ENCODE measurements around the gene IGFBP3.

Gene IGFBP3

DNA sequence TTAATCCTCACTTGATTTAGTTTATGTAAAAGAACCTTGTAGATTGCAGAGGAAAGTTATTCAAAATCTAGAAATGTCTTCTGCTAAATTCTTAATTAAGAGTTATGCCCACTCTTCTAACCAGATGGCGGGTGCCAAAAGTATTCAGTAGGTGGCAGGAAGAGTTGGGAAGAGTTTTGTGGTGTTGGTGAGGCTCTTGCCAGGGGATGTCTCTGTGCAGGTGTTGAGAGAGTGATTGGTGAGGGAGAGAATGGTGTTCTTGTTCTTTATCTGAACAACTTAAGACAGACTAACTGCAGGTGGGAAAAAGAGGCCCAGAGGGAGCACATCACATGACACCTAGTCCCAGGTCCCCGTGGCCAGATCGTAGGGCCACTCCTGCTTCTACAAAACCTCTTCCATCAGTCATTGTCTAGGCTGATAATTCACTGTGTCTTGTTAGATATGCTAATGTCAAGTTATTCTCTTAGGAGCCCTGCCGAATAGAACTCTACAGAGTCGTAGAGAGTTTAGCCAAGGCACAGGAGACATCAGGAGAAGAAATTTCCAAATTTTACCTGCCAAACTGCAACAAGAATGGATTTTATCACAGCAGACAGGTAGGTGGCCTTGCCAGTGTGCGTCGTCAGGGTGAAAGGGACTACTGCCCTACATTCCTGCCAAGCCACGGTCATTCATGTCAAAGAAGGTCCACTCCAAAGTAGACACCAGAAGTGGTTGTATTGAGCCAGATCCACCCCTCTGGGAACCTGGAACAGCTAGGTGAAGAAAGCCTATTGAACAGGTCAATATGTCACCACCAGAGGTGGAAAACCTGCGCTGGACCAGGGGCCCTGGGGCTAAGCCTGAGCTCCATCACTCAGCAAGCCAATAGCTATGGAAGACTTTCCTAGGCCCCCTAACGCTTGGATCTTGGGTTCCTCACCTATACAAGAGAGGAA, 29.3 kb downstream of the IGFBP3 start:
- DNase-seq (ENCODE audit: low spot score): no peak

DNA sequence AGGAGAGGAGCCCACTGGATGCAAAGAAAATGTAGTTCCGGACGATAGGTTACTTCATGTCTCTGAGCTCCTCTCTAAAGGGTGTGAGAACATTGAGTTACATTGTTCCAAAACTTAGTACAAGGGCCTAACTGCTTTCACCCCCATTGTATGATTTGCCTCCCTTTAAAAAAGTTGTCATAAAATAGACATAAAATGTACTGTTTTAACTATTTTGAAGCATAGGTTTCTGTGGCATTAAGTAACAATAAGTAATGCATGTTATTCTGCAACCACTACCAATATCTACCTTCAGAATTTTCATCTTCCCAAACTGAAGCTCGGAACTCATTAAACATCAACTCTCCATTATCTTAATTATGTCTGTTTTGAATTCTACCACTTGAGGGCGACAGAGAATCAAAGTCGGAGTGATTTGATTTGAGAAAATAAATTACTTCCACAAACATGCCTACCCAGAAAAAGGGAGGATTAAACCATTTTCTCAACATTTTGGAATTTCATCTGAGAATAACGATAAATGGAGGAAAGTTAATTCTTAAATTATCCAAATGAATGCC, 30.1 kb downstream of the IGFBP3 start:
- no peak for DNase-seq (ENCODE audit: low spot score)

DNA sequence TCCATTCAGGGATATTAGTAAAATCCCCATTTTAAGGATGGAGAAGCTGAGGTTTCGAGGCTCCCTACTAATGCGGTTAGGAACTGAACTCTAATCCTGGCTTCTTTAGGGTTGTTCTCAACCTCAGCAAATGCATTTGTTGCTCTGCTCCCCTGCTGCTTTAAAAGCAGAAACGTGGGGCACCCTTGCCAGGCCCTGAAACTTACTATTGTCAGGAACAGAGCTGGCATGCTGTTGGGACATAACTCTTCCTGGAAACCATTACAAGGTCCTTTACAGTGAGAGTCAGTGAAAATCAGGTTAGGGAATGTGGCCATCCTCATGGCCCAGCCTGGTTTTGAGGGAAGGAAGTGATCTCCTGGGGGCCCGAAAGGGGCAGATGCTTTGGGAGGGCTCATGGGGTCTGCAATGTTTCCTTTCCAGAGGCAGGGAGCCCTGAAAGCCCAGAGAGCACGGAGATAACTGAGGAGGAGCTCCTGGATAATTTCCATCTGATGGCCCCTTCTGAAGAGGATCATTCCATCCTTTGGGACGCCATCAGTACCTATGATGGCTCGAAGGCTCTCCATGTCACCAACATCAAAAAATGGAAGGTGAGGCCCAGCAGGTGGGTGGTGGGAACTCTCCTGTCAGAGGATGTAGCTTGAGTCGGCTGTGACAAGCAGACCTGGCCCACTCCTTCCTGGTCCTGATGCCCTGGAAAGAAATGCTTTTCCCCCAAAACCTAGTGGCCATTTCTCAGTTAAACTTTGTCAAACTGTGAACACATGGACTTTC, 30.8 kb downstream of the IGFBP3 start:
- DNase-seq (ENCODE audit: low spot score): no peak

DNA sequence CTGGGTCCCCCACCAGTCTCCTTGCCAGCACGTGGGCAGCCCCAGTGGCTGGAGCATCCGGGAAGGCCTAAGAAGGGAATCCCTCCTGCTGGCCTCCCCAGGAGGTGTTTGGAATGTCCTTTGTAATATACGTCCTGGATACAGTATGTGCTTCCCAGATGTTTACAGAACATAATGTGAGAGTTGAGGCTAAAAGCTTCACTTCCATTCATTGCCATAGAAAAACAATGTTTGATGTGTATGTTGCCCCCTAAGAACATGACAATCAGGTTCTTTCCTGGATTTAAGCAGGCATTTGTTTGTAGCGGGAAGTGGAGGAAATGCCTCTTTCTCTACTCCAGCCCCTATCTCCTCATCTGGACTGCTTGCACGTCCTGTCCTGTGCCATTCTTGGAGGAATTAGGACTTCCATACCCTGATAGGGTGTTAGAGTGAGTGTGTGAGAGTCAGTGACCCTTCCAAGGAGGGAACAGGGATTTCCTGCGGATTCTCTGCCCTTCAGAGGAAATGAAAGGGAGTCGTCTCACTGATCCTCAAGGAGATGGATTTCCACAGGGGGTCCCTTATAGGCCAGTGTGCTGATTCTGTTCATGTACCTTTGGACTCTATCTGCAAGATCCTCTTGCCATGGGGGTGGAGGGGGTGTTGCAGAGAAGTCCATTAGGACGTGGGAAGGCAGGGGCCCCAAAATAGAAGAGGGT, 31.6 kb downstream of the IGFBP3 start:
- no peak for DNase-seq (ENCODE audit: low spot score)

DNA sequence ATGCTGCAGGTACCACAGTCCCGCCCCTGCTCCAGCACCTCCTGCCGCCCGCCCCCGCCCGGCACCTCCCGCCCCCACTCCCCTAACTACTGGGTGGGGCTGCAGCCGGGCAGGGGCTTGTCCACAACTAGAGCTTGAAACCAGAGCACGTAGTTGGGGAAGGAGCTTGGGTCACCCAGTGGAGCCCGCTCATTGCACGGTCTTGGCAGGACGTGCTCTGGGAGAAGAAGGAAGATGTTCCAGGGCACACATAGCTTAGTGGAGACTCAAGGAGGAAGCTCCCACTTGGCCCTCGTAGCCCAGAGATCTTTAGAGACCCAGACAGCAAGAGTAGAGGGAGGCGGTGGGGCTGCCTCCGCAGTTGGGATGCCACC, 32.1 kb downstream of the IGFBP3 start:
- no peak for DNase-seq (ENCODE audit: low spot score)

DNA sequence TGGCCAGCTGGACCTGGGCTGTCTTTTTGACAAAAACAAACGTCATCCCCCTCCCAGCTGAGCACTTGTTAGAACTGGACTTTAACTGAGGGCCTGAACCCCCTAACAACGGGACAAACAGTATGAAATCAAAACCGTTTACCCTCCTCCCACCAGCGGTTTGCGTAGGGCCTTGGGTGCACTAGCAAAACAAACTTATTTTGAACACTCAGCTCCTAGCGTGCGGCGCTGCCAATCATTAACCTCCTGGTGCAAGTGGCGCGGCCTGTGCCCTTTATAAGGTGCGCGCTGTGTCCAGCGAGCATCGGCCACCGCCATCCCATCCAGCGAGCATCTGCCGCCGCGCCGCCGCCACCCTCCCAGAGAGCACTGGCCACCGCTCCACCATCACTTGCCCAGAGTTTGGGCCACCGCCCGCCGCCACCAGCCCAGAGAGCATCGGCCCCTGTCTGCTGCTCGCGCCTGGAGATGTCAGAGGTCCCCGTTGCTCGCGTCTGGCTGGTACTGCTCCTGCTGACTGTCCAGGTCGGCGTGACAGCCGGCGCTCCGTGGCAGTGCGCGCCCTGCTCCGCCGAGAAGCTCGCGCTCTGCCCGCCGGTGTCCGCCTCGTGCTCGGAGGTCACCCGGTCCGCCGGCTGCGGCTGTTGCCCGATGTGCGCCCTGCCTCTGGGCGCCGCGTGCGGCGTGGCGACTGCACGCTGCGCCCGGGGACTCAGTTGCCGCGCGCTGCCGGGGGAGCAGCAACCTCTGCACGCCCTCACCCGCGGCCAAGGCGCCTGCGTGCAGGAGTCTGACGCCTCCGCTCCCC, 32.7 kb downstream of the IGFBP3 start, which contains the start of gene IGFBP1:
Gene IGFBP1 (plus strand): TSS at position 304 of the 808 bp plus-strand sequence. CDS start 165 bp downstream, at position 469.
- no peak for DNase-seq (ENCODE audit: low spot score)

DNA sequence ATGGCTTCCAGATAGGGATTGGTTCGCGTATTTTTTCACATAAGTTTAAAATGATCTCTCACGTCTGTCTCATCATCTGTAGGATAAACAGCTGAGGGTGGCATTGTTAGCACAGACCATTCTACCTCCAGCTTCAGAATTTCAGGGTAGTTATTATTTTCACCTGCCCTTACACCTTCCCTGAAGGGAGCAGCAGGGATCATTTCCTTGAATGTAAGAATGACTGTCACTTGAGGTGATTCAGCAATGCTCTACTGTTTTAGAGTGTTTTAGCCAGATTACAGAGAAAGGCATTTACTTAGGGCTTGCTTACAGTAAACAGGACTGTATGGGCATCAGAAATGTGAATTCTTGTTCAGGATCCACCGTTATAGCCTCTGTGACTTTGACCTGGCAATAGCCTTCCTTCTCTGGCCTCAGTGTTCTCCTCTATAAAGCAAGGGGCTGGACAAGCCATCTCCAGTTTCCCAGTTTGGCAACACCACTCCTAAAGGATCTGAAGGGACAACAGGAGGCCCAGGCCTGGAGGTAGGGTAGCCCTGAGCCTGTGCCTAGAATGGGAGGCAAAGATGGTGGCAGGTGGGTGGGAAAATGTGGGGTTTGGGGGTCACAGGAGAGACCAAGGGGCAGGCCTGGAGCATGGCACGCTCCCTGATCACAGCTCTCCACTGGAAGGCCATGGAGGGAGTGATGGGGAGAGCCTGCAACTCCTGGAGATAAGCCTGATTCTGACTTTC, 34.0 kb downstream of the IGFBP3 start:
- DNase-seq (ENCODE audit: low spot score): no peak

DNA sequence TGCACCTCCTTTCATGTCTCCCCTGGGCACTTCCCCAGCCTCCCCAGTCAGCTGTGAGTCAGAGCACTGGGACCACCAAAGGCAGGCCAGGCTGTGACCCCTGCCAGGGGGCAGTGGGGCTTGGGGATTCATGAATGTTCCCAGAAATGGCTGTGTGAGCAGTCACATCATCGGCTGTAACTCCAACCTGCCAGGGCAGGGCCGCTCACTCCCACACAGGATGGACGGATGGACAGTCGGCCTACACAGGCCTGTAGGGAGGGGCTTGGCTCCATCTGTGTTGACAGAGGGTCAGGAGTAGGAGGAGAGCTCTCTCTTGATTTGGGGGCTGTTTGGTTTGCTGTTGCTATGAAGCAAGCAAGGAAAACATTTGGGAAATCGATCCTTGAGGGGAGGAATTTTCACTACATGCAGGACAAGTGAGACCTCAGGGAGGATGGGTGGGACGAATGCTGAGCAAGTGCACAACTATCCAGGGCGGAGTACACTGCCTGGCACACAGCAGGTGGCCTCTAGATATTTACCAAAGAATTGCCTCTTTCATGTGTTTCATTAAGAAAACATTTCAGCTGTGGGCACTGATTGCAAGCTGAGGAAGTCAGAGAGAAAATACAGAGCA, 35.7 kb downstream of the IGFBP3 start:
- DNase-seq (ENCODE audit: low spot score): no peak

DNA sequence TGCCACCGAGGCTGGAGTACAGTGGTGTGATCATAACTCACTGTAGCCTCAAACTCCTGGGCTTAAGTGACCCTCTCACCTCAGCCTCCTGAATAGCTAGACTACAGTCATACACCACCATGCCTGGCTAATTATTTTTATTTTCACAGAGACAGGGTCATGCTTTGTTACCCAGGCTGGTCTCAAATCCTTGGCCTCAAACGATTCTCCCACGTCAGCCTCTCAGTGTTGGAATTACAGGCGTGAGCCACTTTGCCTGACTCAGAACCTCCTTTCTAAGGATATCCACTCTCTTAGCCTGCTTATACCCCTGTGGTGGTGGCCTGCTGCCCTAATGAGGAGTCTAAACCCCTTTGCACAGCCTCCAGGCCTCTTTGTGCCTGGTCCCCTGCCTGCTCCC, 36.9 kb downstream of the IGFBP3 start:
- no peak for DNase-seq (ENCODE audit: low spot score)

DNA sequence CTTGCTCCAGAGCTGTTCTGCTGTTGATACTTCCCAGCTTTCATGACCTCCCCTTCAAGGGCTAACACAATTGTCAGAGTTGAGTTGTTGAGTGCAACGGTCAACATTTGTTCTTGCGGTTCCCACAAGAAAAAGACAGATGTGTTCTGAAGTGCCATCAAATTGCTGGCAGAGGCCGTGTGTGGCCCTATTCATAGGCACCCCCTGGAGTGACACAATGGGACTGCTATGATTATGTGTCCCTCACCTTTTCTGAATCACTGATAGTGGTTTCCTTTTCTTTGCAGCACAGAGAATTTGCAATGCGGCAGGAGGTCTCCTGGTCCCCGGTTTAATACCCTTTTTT, 38.6 kb downstream of the IGFBP3 start:
- no peak for DNase-seq (ENCODE audit: low spot score)

DNA sequence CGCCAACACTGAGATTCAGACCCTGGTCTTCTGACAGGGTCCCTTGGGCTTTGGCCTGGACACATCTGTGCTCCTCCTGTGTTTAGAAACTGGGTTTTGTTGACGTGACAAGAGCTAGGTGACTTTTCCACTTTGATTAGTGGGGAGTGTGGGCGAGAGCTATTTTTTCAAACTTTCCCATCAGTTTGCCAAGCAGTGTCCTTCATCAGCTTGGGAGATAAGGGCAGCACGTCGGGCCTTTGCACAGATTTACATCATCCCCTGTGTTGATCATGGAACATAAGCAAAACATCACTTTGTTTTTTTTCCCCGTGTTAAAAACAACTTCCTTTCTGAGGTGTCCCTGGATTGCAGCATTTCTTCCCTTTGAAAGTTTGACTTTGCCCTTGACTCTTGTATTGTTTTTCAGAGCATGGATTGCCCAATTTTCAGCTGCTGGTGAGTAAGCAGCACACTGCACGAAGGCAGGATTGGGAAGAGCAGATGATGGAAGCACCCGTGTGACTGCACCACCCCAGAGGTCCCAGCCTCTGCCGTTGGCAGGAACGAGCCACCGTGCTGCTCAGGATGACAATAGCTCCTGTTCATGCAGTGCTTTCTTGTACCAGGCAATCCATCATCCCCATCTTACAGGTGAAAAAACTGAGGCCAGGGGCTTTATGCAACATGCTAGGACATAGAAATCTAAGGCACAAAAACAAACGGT, 39.2 kb downstream of the IGFBP3 start:
- DNase-seq (ENCODE audit: low spot score): no peak

DNA sequence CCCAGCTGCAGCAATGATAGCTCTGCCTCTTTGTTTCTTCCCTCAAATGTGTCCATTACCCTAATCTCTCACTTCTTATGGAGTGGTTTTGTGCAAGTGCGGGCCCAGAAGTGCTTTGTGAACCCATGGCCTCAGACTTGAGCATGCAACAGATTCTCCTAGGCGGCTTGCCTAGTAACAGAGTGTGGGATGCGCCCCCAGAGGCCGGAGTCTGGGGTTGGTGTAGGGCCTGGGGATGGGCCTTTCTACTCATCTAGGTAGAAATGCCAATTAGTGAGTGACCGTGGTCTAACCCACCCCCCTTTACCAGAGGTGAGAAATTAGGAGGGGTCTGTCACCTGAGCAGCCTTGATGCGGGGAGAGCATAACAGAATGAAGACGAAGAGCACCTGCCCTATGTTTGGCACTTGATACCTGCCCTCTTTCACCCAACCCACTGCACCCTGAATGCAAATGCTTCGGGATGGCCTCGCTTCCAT, 39.8 kb downstream of the IGFBP3 start:
- no peak for DNase-seq (ENCODE audit: low spot score)

DNA sequence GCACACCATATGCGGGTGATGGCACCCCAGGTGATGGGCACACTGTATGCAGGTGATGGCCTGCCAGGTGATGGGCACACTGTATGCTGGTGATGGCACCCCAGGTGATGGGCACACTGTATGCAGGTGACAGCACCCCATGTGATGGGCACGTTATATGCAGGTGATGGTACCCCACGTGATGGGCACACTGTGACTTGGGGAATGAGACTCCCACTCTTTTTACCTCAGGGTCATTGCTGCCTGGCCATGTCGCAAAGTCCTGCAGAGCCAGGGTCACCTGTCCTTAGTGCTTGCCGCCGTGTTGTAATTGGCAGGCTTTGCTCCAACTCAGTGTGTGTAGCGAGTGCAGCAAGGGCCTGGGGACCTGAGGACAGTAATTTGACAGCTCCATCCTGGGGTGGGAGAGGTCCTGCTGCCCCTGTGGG, 40.6 kb downstream of the IGFBP3 start:
- DNase-seq (ENCODE audit: low spot score): no peak

DNA sequence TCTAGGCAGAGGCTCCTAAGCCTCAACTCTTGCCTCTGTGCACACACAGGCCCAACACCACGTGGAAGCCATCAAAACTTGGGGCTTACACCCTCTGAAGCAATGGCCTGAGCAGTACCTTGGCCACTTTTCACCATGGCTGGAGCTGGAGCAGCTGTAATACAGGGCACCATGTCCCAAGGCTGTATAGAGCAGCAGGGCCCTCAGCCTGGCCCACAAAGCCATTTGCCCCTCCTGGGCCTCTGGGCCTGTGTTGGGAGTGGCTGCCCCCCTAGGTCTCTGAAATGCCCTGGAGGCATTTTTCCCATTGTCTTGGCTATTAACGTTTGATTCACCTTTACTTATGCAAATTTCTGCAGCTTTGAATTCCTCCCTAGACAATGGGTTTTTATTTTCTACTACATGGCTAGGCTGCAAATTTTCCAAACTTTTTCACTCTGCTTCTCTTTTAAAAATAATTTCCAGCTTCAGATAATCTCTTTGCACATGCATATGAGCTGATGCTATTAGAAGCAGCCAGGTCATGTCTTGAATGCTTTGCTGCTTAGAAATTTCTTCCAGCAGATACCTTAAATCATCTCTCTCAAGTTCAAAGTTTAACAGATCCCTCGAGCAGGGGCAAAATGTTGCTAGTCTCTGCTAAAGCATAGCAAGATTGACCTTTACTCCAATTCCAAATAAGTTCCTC, 42.5 kb downstream of the IGFBP3 start:
- no peak for DNase-seq (ENCODE audit: low spot score)

DNA sequence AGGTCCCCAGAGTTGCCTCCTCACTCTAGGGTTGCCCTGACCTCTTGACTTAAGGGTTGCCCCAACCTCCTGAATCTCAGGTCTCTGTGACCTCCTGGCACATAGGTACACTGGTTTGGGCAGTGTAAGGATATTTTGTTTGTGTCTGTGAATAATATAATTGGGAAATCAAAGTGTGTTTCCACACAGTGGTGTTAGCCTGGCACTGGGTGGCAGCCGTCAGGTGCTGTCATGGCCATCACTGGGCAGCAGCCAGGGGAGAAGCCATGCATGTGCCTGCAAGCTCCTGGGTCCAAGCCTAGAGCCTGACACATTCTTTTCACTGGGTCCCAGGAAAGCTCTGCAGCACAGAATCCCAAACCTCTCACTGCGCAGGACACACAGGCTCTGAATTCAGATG, 44.6 kb downstream of the IGFBP3 start:
- DNase-seq (ENCODE audit: low spot score): no peak

DNA sequence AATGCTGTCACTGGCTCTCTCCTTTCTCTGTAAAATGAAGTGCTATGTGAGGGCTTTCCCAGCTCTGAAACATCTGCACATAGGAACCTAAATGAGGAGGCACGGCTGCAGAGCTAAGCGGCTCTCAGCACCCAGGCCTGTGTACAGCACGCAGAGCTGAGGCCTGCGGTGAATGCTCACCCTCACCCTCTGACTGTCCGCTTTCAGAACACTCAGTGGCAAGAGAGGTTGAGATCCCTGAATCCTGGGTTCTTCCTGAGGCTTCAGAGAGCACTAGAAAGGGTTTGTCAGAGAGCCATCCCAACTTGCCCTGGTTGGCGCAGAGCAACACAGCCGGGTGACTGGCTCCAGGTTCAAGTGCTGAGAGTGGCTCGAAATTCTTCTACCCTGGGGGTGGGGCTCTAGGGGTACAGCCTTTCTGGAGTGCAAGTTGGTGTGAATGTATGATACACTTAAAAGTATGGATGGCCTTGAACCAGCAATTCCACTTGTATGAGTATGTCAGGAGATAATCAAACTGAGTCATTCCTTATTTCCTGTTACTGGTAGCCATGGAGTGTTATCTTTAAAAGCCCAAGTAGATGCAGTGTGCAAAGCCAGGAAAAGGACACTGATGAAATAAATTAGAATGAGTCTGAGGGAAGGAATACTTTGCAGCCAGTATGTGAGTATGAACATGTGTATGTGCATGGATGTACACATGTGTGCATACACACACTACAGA, 46.5 kb downstream of the IGFBP3 start:
- DNase-seq (ENCODE audit: low spot score): no peak

DNA sequence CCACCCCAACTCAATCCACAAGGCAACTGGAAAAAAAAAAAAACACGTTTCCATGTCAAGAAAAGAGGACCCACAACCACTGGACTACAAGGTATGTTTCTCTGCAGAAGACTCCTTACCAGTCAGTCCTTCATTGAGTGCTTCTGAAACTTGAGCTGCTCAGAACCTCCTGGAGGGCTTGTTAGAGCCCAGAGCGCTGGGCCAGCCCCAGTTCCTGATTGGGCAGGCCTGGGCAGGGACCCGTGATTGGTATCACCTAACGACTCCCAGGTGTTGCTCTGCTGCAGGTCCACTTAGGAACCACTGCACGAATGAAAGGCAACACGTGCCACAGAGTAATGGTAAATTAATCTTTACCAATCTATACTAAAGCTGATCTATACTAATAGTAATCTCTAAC, 47.7 kb downstream of the IGFBP3 start:
- DNase-seq (ENCODE audit: low spot score): no peak

DNA sequence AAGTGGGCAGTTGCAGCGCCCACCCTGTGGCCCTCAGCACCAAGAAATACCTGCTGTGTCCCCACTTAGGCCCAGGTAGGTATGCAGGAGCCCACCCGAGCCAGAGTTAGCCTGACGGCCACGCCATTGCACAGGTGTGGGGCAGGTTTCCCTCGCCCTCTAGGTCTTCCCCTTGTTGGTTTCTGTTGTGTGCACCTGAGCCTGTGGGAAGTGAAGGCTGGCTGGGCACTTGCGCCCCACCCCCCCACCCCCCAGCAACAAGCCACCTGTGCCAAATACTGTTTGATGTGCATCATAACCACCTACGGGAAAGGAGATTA, 48.1 kb downstream of the IGFBP3 start, which contains the start of gene CCDC201:
Gene CCDC201 (minus strand): TSS at position 48 of the 320 bp plus-strand sequence. CDS start 75 bp downstream, outside the sequence.
- no peak for DNase-seq (ENCODE audit: low spot score)

Measured in left forelimb (tissue), 1 donor.